WTC11 (cell line): ENCODE measurements around the gene HIP1. TPM values are rescaled to one million over a fixed set of nuclear protein-coding genes. Genes with fewer than 3 reads are reported as not detected.

Experiments used
- ATAC-seq: fragments of 200-7000 bp; cut with Tn5 transposase; 2 replicates; pipeline ENCODE4 v1.10.0; 2021; ENCODE audit warnings: mild to moderate bottlenecking, moderate library complexity
- CTCF ChIA-PET: fragments of 300-600 bp; sonication (Branson Sonifier 250); formaldehyde crosslinking; loops from one replicate; lab custom pipeline; 2021; ENCODE audit warnings: antibody characterized with exemption; lab: Charles Lee
- POLR2A ChIA-PET: fragments of 350-600 bp; sonication (Branson Sonifier 250); formaldehyde crosslinking; loops from one replicate; lab custom pipeline; 2021; ENCODE audit warnings: antibody characterized with exemption; lab: Charles Lee
- DNase-seq: peaks from one replicate; pipeline ENCODE4 v3.0.0; 2021; ENCODE audit warnings: low spot score
- H3K27ac Mint-ChIP-seq: 2 replicates; pipeline ENCODE4 v1.8.0; 2021; ENCODE audit warnings: mixed read lengths
- H3K27me3 Mint-ChIP-seq: 2 replicates; pipeline ENCODE4 v1.8.0; 2021; ENCODE audit warnings: low read depth, mild to moderate bottlenecking, moderate library complexity, mixed read lengths
- H3K36me3 Mint-ChIP-seq: 2 replicates; pipeline ENCODE4 v1.8.0; 2021; ENCODE audit warnings: mixed read lengths
- H3K4me1 Mint-ChIP-seq: 2 replicates; pipeline ENCODE4 v1.8.0; 2022; ENCODE audit warnings: mixed read lengths
- H3K4me3 Mint-ChIP-seq: 2 replicates; pipeline ENCODE4 v1.8.0; 2021; ENCODE audit warnings: mild to moderate bottlenecking, moderate library complexity, mixed read lengths
- H3K9me3 Mint-ChIP-seq: 2 replicates; pipeline ENCODE4 v1.8.0; 2021; ENCODE audit warnings: mixed read lengths
- GTF2I ChIP-seq: fragments of 250-450 bp; sonication (Bioruptor Pico); conservative IDR thresholded peaks from 2 replicates; pipeline ENCODE4 v1.4.0; 2021; ENCODE audit warnings: mild to moderate bottlenecking
- KAT7 ChIP-seq: sonication (generic); formaldehyde crosslinking; IDR thresholded peaks from 2 replicates; pipeline ENCODE4 v1.8.1; 2023; ENCODE audit warnings: missing genetic modification reagents, mild to moderate bottlenecking, borderline replicate concordance
- OVOL2 ChIP-seq: fragments of 250-450 bp; sonication (Bioruptor Pico); IDR thresholded peaks from 2 replicates; pipeline ENCODE4 v1.9.0; 2021; ENCODE audit warnings: mild to moderate bottlenecking, borderline replicate concordance
- ZNF121 ChIP-seq: sonication (generic); formaldehyde crosslinking; IDR thresholded peaks from 2 replicates; pipeline ENCODE4 v1.8.0; 2023; ENCODE audit warnings: missing genetic modification reagents
- ZNF232 ChIP-seq: sonication (generic); formaldehyde crosslinking; IDR thresholded peaks from 2 replicates; pipeline ENCODE4 v1.8.0; 2022; ENCODE audit warnings: mild to moderate bottlenecking, missing genetic modification reagents
- ZNF396 ChIP-seq: fragments of 250-450 bp; sonication (Bioruptor Pico); IDR thresholded peaks from 2 replicates; pipeline ENCODE4 v1.8.0; 2021; ENCODE audit warnings: mild to moderate bottlenecking, moderate library complexity, borderline replicate concordance
- total RNA-seq: library from RNA; stranded (reverse); gene quantifications from 3 replicates; pipeline ENCODE4 v1.2.3, GENCODE V29; 2021
- TF ChIP-seq, protein P1 (sequence below): sonication (generic); formaldehyde crosslinking; IDR thresholded peaks from 2 replicates; pipeline ENCODE4 v1.8.1; 2022; ENCODE audit warnings: low read depth, missing genetic modification reagents, borderline replicate concordance
- TF ChIP-seq, protein P2 (sequence below): sonication (generic); formaldehyde crosslinking; conservative IDR thresholded peaks from 2 replicates; pipeline ENCODE4 v1.8.1; 2023; ENCODE audit warnings: mild to moderate bottlenecking, low read depth, missing genetic modification reagents, moderate library complexity
- TF ChIP-seq, protein P3 (sequence below): sonication (generic); formaldehyde crosslinking; IDR thresholded peaks from 2 replicates; pipeline ENCODE4 v1.8.1; 2022; ENCODE audit warnings: mild to moderate bottlenecking, moderate library complexity, missing genetic modification reagents
- TF ChIP-seq, protein P4 (sequence below): sonication (generic); formaldehyde crosslinking; IDR thresholded peaks from 2 replicates; pipeline ENCODE4 v1.8.0; 2022; ENCODE audit warnings: mild to moderate bottlenecking, missing genetic modification reagents

HIP1 gene
- total RNA-seq, 1 experiment from 2014 or later: 75.8 TPM

DNA sequence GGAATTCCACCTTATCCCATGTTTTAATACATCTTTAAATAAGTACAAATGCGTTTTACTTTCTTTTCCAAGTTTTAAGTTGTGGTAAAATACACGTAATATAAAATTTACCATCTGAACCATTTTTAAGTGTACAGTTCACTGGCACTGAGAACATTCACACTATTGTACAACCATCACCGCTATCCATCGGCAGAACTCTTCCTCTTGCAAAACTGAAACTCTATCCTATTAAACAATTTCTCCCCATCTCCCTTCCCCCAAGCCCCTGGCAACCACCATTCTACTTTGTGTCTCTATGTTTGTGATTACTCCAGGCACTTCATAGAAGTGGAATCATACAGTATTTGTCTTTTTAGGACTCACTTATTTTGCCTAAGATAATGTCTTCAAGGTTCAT is 33.8 kb downstream of the HIP1 start (continued):
- TF ChIP-seq, protein P1, sequence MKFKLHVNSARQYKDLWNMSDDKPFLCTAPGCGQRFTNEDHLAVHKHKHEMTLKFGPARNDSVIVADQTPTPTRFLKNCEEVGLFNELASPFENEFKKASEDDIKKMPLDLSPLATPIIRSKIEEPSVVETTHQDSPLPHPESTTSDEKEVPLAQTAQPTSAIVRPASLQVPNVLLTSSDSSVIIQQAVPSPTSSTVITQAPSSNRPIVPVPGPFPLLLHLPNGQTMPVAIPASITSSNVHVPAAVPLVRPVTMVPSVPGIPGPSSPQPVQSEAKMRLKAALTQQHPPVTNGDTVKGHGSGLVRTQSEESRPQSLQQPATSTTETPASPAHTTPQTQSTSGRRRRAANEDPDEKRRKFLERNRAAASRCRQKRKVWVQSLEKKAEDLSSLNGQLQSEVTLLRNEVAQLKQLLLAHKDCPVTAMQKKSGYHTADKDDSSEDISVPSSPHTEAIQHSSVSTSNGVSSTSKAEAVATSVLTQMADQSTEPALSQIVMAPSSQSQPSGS (CRISPR knock-in tag): no peak
- TF ChIP-seq ZNF396 (CRISPR knock-in tag): no peak
- TF ChIP-seq, protein P2, sequence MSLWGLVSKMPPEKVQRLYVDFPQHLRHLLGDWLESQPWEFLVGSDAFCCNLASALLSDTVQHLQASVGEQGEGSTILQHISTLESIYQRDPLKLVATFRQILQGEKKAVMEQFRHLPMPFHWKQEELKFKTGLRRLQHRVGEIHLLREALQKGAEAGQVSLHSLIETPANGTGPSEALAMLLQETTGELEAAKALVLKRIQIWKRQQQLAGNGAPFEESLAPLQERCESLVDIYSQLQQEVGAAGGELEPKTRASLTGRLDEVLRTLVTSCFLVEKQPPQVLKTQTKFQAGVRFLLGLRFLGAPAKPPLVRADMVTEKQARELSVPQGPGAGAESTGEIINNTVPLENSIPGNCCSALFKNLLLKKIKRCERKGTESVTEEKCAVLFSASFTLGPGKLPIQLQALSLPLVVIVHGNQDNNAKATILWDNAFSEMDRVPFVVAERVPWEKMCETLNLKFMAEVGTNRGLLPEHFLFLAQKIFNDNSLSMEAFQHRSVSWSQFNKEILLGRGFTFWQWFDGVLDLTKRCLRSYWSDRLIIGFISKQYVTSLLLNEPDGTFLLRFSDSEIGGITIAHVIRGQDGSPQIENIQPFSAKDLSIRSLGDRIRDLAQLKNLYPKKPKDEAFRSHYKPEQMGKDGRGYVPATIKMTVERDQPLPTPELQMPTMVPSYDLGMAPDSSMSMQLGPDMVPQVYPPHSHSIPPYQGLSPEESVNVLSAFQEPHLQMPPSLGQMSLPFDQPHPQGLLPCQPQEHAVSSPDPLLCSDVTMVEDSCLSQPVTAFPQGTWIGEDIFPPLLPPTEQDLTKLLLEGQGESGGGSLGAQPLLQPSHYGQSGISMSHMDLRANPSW (CRISPR knock-in tag): no peak

DNA sequence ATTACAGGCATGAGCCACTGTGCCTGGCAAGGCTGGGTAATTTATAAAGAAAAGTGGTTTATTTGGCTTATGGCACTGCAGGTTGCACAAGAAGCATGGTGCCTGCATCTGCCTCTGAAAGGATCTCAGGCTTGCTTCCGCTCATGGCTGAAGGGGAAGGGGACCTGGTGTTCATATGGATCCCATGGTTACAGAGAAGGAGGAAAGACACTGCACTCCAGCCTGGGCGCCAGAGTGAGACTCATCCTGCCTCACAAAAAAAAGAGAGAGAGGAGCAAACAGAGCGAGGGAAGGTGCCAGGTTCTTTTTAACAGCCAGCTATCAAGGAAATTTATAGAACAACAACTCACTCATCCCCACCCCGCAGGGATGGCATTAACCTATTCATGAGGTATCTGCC is 36.2 kb downstream of the HIP1 start:
- no peaks in the 10 kb centered on the region for H3K9me3 Mint-ChIP-seq
- H3K4me3 Mint-ChIP-seq: no peak overlapping the region
- no peaks in the 10 kb centered on the region for H3K27me3 Mint-ChIP-seq
- peak overlapping the region; percentile 75 for H3K27ac Mint-ChIP-seq
- no peak for DNase-seq
- ATAC-seq: peak; percentile 65
- ChIA-PET POLR2A (no interaction called here), CTCF (no interaction called here)
- no peaks in the 10 kb centered on the region for H3K36me3 Mint-ChIP-seq
- TF ChIP-seq, protein P3, sequence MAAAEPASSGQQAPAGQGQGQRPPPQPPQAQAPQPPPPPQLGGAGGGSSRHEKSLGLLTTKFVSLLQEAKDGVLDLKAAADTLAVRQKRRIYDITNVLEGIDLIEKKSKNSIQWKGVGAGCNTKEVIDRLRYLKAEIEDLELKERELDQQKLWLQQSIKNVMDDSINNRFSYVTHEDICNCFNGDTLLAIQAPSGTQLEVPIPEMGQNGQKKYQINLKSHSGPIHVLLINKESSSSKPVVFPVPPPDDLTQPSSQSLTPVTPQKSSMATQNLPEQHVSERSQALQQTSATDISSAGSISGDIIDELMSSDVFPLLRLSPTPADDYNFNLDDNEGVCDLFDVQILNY: no peak
- H3K4me1 Mint-ChIP-seq: peaks cover 11% of the 10 kb centered on the region

DNA sequence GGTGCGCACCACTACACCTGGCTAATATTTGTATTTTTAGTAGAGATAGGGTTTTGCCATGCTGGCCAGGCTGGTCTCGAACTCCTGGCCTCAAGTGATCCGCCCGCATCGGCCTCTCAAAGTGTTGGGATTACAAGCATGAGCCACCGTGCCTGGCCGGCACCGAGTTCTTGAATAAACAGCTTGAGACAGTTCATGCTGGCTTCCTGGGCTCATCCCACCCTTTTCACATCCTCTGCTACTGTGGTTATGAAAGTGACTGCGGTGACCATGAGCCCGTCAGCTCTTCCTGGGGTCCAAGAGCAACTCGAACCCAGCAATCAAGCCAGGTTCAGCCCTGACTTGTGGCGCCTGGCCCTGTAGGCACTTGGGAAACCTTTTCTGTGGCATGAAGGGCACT is 38.7 kb downstream of the HIP1 start:
- POLR2A ChIA-PET: no interaction called here
- Mint-ChIP-seq H3K4me1 (peaks cover 16% of the 10 kb centered on the region), H3K27me3 (no peaks in the 10 kb centered on the region), H3K36me3 (no peaks in the 10 kb centered on the region), H3K9me3 (no peaks in the 10 kb centered on the region), H3K27ac (no peak overlapping the region), H3K4me3 (no peak overlapping the region)
- TF ChIP-seq, protein P4, sequence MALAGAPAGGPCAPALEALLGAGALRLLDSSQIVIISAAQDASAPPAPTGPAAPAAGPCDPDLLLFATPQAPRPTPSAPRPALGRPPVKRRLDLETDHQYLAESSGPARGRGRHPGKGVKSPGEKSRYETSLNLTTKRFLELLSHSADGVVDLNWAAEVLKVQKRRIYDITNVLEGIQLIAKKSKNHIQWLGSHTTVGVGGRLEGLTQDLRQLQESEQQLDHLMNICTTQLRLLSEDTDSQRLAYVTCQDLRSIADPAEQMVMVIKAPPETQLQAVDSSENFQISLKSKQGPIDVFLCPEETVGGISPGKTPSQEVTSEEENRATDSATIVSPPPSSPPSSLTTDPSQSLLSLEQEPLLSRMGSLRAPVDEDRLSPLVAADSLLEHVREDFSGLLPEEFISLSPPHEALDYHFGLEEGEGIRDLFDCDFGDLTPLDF: no peak
- TF ChIP-seq ZNF232 (CRISPR knock-in tag): no peak
- TF ChIP-seq, protein P2 (CRISPR knock-in tag): no peak
- no peak for ATAC-seq
- CTCF ChIA-PET: no interaction called here
- DNase-seq: no peak

DNA sequence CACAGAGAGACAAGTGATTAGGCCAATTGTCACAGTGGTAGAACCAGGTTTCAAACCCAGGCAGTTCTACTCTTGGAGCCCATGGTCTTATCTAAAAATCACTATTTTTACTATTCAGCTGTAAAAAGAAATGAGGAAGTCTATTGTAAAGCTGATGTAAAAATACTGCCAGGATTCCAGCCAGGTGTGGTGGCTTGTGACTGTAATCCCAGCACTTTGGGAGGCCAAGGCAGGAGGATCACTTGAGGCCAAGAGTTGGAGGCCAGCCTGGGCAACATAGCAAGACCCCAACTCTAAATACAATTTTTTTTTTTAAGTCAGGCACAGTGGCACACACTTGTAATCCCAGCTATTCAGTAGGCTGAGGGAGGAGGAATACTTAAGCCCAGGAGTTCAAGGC is 40.4 kb downstream of the HIP1 start:
- DNase-seq (no peak), ATAC-seq (no peak)
- Mint-ChIP-seq H3K9me3 (no peaks in the 10 kb centered on the region), H3K27ac (no peak overlapping the region), H3K36me3 (no peaks in the 10 kb centered on the region), H3K4me3 (no peak overlapping the region), H3K27me3 (no peaks in the 10 kb centered on the region; the same call in 1 of the 2 replicates), H3K4me1 (peaks cover 11% of the 10 kb centered on the region)
- POLR2A ChIA-PET: no interaction called here
- TF ChIP-seq KAT7 (no peak), OVOL2 (CRISPR knock-in tag) (no peak), ZNF121 (CRISPR knock-in tag) (peak; percentile 85; the same call in 1 of the 2 replicates), GTF2I (peak; percentile 42; the same call in 1 of the 2 replicates)
- CTCF ChIA-PET: no interaction called here
